Stomach (tissue), 4 donors: ENCODE measurements around the gene REX1BD.

Experiments
- CTCF ChIP-seq, 7 experiments: fragments of 450-650 bp in 4 of 7; fragments of 200-600 bp in 3 of 7; sonication (generic) in 3 of 7; IDR thresholded peaks; one replicate each; pipeline ENCODE4 v1.5.1; 2016 to 2019; ENCODE audit warnings: antibody characterized with exemption in 7 of 7, control low read depth in 2 of 7, mild to moderate bottlenecking in 1 of 7
- POLR2A ChIP-seq, 4 donors: fragments of 450-650 bp; IDR thresholded peaks; one replicate each; pipeline ENCODE4 v1.6.1; 2016; ENCODE audit warnings: antibody characterized with exemption in 4 of 4, control low read depth in 2 of 4, mild to moderate bottlenecking in 1 of 4, moderate library complexity in 1 of 4

- no peak for TF ChIP-seq POLR2A (IDR thresholded peaks at IDR 0.05)
- no peak for TF ChIP-seq CTCF (IDR thresholded peaks at IDR 0.05)
These were observed 46.2 kb downstream of the REX1BD start for GRCh38 chr19:18634612-18635297.
